Measurements from ENCODE around the gene PIR. TPM values are rescaled to one million over a fixed set of nuclear protein-coding genes. Genes with fewer than 3 reads are reported as not detected.

The PIR gene
- total and polyA plus RNA-seq, 9 donors: 8.2 to 23.7 (median 13.1) TPM

- Histone ChIP-seq H3K9me3 (no peaks in the 10 kb centered on the region), H3K36me3 (no peaks in the 10 kb centered on the region), H3K4me3 (no peak overlapping the region), H3K27ac (no peak overlapping the region), H3K4me1 (ENCODE audit: insufficient read depth) (no peaks in the 10 kb centered on the region), H3K27me3 (no peaks in the 10 kb centered on the region)
- no peak for DNase-seq
- intact Hi-C loops (cut with DNase I): no loop called here
- no peak for TF ChIP-seq CTCF (IDR thresholded peaks at IDR 0.05)
- no peak for TF ChIP-seq POLR2A (IDR thresholded peaks at IDR 0.05)
- TF ChIP-seq EP300 (IDR thresholded peaks at IDR 0.05): no peak
- 64 to 69% (median 67%) methylated on average over 2 of the region's 2 CpGs for WGBS, 3 donors
These were observed 5.6 kb upstream of the PIR start for GRCh38 chrX:15498741-15499140.

GRCh38 chrX:15497865-15498264 lies 4.7 kb upstream of the PIR start:
- DNase-seq: peak in 3 of 5 donors; percentile 16 to 40 (median 22)
- H3K27ac ChIP-seq: no peak overlapping the region
- H3K9me3 ChIP-seq: no peaks in the 10 kb centered on the region
- TF ChIP-seq POLR2A (IDR thresholded peaks at IDR 0.05) (no peak), EP300 (IDR thresholded peaks at IDR 0.05) (no peak), CTCF (IDR thresholded peaks at IDR 0.05) (no peak)
- intact Hi-C loops (cut with DNase I): no loop called here
- H3K4me1 ChIP-seq (ENCODE audit: insufficient read depth): no peaks in the 10 kb centered on the region
- no peaks in the 10 kb centered on the region for H3K36me3 ChIP-seq
- H3K4me3 ChIP-seq: no peak overlapping the region
- 9 to 15% (median 14%) methylated on average over 4 of the region's 4 CpGs for WGBS, 3 donors
- no peaks in the 10 kb centered on the region for H3K27me3 ChIP-seq

GRCh38 chrX:15496824-15497223 lies 3.7 kb upstream of the PIR start:
- peaks cover 1% of the 10 kb centered on the region for H3K4me1 ChIP-seq (ENCODE audit: insufficient read depth)
- H3K27ac ChIP-seq: no peak overlapping the region
- H3K36me3 ChIP-seq: no peaks in the 10 kb centered on the region
- no peaks in the 10 kb centered on the region for H3K9me3 ChIP-seq
- 49 to 60% (median 54%) methylated on average over 4 of the region's 4 CpGs for WGBS, 3 donors
- no peak for DNase-seq
- no peak overlapping the region for H3K4me3 ChIP-seq
- intact Hi-C loops (cut with DNase I): no loop called here
- TF ChIP-seq CTCF (IDR thresholded peaks at IDR 0.05) (no peak), EP300 (IDR thresholded peaks at IDR 0.05) (no peak), POLR2A (IDR thresholded peaks at IDR 0.05) (no peak)
- H3K27me3 ChIP-seq: no peaks in the 10 kb centered on the region

GRCh38 chrX:15495801-15496200 lies 2.7 kb upstream of the PIR start:
- Histone ChIP-seq H3K27ac (no peak overlapping the region), H3K9me3 (no peaks in the 10 kb centered on the region), H3K4me3 (no peak overlapping the region), H3K4me1 (ENCODE audit: insufficient read depth) (peaks cover 1% of the 10 kb centered on the region), H3K36me3 (no peaks in the 10 kb centered on the region), H3K27me3 (no peaks in the 10 kb centered on the region)
- no peak for DNase-seq
- intact Hi-C loops (cut with DNase I): no loop called here
- WGBS, 3 donors: 70 to 74% (median 71%) methylated on average over 4 of the region's 4 CpGs
- TF ChIP-seq CTCF (IDR thresholded peaks at IDR 0.05) (no peak), POLR2A (IDR thresholded peaks at IDR 0.05) (no peak), EP300 (IDR thresholded peaks at IDR 0.05) (no peak)

Measured in ovary (tissue), 9 donors.